NOMO-1 treated with dmso at 0.1 percent for 144 hours (cell line): ENCODE data around the gene TARS3.

Experiments
- DNase-seq: peaks from one replicate; lab custom pipeline; 2025; ENCODE audit not compliant: unreplicated experiment; lab: John Stamatoyannopoulos, UW

TARS3 gene

DNA sequence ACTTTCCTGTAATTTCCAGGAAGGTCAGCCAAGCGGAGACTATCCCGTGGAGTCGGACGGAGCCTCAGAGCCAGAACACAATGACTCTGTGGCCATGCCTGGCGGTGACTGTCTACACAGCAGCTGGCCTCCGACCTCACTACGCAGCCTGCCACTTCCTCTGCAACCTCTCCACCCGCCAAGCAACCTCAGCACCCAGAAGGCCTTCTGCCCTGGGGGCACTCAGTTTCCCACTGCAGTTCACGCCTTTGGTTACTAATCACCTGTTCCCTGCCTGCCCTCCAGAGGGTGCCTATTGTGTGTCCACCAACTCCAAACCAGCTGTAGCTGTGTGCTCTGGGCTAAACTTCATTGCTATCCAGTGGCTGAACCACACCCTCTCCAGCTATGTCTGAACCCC, 116.1 kb downstream of the TARS3 start:
- DNase-seq: no peak

- no peak for DNase-seq
Measured at GRCh38 chr15:101607108-101607507, 117.2 kb downstream of the TARS3 start.

DNA sequence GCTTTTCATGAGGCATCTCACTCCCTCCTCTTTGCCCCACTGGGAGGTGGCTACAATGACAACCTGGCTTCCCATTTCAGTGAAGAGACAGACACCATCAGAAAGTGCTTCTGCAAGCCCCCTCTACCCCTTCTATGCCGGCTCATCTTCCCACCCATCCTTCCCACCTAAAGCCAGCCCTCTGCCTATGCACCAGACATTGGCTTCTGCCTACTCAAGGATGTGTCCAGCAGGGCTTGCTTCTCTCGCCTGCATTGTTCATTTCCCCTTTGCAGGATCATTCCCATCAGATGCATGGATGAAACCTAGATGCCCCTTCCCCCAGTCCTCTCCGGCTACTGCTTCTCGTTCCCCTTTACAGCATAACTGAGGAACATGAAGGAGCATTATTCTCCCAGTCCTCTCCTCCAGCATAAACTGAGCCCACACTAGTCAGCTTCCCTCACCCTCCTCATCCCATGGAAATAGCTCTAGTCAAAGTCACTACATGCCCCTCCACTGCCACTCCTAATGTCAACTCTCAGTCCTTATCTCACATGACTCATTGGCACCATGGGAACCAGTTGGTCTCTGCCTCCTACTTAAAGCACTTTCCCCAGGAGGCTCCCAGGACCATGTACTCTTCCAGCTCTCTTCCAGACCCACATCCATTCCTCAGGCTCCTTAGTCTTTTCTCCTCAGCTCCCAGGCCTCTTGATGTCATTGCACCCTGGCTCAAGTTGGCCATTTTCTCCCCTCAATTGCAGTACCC, 120.0 kb downstream of the TARS3 start:
- no peak for DNase-seq
